HS-27A (cell line): ENCODE data around the gene PTPRQ.
A peak's percentile ranks its signal among the peaks of the same experiment; 100 is the strongest.
"Not testable (repeated sequence)": the region's sequence is repeated elsewhere in the genome, so short reads cannot be mapped to it uniquely, and the experiment has no call there.

Source experiments
- DNase-seq: peaks from one replicate; pipeline ENCODE4 v3.0.0-alpha.2; 2012; ENCODE audit warnings: low read depth, missing footprints

The PTPRQ gene

GRCh38 chr12:80472911-80473500 lies 29.0 kb downstream of the PTPRQ start:
- DNase-seq = peak; percentile 38

DNA sequence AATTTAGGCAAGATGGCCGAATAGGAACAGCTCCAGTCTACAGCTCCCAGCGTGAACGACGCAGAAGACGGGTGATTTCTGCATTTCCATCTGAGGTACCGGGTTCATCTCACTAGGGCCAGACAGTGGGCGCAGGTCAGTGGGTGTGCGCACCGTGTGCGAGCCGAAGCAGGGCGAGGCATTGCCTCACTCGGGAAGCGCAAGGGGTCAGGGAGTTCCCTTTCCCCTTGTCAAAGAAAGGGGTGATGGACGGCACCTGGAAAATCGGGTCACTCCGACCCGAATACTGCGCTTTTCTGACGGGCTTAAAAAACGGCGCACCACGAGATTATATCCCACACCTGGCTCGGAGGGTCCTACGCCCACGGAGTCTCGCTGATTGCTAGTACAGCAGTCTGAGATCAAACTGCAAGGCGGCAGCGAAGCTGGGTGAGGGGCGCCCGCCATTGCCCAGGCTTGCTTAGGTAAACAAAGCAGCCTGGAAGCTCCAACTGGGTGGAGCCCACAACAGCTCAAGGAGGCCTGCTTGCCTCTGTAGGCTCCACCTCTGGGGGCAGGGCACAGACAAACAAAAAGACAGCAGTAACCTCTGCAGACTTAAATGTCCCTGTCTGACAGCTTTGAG lies 33.6 kb downstream of the PTPRQ start:
- DNase-seq = not testable (repeated sequence)

DNA sequence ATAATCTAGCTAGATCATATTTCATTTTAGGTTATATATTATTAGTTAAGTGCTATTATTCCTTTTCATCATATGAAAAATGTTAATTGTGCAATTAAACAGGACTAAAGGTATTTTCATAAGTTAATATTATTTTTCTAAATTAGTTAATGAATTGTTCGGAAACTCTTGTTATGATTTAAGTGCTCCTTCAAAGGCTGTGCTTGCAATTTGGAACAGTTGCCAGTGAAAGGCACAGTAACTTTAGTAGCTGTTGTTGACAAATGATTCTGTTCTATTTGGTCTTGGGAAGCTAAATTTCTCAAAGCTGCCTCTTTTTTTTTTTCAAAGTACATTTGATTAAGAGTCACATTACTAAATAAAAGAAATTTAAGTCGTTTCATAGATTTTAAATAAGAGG lies 40.7 kb downstream of the PTPRQ start:
- DNase-seq = no peak

DNA sequence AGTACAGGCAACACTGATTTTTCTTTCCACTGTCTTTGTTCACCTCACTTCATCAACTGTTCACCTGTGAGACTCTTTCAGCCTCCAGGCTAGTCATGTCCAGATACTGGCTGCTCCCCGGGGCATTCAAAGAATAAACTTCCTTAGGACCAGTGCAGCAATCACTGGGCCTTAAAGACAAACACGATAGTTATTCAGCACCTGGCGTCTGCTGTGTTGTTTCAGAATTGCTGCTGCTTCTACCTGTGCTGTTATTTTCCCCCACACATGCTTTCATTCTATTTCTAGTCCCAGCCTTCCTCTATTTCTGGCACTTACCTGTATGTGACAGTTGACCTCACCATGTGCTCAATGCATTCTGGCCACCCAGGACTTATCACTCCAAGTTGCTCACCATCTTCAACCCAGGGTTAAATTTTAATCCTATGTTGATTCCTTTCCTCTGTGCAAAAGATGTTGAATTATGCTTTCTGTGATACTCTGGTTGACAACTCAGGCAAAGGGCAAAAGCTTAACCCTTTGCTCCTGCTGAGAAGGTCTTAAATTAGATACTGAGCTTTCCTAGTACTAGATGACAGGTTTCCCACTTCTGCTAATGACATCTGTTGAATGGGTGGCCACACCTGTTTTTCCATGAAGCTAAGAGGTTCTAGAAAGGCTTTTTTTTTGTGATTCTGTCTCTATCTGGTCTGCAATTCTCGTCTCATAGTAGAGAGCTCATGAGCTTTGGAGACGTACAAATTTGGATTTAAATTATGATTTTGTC lies 41.4 kb downstream of the PTPRQ start:
- no peak for DNase-seq

GRCh38 chr12:80490329-80490728 lies 46.3 kb downstream of the PTPRQ start:
- no peak for DNase-seq

DNA sequence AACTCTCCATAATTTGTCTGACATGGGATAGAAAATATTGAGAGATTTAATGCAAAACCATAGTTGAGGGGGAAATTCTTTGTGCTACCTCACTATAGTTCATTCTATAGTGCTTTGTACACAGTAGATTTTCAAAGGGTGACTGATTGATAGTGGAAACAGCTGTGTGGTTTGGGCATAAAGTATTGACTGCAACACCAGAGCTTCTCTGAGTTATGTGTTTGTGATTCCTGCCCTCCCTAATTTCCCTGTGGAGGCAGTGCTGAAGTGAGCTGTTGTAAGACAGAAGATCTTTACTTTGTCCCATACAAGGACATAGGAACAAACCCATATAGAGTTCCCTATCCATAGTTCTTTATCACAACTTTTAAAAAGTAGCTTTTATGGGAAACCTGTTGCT lies 47.1 kb downstream of the PTPRQ start:
- DNase-seq = no peak

DNA sequence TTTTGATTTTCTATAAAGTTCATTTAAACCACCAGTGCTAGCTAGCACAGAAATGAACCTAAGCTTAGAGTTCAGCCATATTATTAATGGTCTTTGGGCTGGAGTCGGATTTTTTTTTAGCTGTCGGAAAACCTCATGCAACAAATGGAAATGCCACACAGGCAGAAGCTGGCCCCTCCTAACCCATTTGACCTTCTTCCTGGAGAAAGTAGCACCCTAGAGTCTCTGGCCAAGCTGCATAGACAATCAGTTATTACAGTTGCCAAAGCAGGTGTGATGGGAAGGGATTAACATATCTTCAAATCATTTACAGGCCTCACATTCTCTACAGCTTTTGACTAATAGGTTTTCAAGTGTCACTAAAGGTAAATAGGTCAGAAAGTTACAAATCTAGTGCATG lies 49.4 kb downstream of the PTPRQ start:
- no peak for DNase-seq

DNA sequence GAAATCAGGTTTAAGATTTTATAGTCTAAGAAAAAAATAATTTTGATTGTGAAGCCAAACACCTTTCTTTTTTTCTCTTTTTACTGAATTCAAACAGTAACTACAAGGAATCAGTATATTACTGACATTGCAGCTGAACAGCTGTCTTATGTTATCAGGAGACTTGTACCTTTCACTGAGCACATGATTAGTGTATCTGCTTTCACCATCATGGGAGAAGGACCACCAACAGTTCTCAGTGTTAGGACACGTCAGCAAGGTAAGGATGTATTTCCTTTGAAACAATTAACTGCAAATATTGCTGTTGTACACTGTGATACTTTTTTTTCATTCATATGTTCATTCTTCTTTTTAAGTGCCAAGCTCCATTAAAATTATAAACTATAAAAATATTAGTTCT lies 50.8 kb downstream of the PTPRQ start:
- DNase-seq = no peak

GRCh38 chr12:80498059-80498728 lies 54.2 kb downstream of the PTPRQ start:
- no peak for DNase-seq

GRCh38 chr12:80504389-80505163 lies 60.5 kb downstream of the PTPRQ start:
- DNase-seq = no peak

DNA sequence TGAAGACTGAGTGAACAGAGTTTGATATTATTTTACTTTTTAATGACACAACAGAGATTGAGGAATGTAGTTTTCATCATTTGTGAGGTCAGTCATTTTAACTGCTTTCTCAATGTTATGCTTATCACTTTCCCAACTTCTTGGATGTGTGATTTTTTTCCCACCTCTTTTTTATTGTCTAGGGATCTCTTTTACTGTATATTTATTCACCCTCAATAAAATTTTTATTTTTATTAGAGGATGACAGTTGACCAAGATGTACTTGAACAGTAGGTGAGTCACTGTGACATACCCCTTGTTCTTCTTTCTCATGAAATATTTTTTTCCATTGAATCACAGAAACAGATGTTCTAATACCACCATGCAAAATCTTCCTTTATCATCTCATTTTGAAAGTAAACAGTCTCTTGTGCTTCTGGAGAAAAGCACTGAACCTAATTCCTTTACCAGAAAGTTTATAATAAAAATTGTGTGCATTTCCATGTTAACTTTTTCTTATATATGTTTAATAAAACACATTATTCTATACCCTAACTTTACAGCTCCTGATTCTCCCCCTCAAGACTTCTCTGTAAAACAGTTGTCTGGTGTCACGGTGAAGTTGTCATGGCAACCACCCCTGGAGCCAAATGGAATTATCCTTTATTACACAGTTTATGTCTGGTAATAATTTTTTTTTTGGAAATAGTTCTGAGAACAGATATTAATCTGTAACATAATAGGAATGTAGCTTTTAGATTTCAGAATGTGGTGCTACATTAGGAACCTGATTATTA lies 65.9 kb downstream of the PTPRQ start:
- no peak for DNase-seq

DNA sequence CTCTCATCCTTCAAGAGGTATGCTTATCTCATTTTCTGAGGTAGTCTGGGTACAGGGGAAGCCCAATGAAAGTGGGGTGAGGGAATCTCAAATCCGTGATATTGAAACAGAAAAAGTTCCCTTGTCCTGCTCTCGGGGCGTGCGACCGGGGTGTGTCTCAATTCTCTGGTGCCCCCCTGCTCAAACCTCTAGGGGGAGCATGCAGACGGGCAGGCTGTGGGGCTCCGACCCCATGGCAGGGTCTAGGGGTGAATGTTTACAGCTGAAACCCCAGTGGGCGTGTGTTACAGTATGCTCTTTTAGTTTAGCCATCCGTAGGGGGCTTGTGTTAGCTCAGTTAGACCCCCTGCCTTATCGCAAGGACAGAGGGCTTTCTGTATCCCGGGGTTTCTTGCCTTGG lies 68.7 kb downstream of the PTPRQ start:
- DNase-seq = no peak

DNA sequence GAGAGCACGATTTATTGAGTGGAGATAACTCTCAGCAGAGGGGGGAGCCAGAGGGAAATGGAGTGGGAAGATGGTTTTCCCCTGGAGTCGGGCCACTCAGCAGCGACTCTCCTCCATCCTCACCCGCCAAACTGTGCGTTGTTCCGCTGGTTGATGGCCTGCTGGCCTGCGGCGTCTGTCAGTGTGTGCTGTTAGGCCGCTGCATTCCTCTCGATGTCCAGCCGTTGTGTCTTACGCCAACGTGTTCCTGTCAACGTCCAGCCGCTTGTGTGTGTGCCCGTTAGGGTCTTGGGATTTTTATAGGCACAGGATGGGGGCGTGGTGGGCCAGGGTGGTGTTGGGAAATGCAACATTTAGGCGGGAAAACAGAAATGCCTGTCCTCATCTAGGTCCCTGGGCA lies 69.2 kb downstream of the PTPRQ start:
- no peak for DNase-seq

DNA sequence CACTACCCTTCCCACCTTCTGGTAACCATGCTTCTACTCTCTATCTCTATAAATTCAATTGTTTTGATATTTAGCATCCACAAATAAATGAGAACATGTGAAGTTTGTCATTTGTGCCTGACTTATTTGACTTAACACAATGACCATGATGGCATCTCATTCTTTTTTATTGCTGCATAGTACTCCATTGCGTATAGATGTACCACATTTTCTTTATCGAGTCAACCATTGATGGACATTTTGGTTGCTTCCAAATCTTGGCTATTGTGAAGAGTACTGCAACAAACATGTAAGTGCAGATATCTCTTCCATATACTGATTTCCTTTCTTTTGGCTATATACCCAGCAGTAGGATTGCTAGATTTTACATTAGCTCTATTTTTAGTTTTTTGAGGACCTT lies 73.6 kb downstream of the PTPRQ start:
- no peak for DNase-seq

- no peak for DNase-seq
Measured at GRCh38 chr12:80531646-80532045, 87.6 kb downstream of the PTPRQ start.

GRCh38 chr12:80539029-80539428 lies 95.0 kb downstream of the PTPRQ start:
- DNase-seq = no peak

- no peak for DNase-seq
Measured at GRCh38 chr12:80549298-80549697, 105.3 kb downstream of the PTPRQ start.

DNA sequence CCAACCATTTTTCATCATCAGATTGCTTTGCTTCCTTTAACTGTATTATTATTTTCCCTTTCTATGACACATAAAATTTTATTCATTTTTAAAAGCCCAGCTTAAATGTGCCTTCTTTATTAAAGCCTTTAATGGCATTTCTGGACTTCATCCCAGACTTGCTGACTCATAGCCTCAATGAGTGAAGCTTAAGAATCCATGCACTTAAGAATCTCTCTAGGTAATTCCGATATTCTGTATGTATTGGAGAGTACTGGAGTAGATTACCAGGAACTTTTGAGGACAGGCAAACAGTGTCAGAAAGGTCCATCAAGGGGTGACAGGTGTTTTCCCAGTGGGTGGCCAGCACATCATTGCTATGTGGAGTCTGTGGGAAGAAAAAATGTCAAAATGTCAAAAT lies 107.9 kb downstream of the PTPRQ start:
- peak; percentile 97 for DNase-seq

DNA sequence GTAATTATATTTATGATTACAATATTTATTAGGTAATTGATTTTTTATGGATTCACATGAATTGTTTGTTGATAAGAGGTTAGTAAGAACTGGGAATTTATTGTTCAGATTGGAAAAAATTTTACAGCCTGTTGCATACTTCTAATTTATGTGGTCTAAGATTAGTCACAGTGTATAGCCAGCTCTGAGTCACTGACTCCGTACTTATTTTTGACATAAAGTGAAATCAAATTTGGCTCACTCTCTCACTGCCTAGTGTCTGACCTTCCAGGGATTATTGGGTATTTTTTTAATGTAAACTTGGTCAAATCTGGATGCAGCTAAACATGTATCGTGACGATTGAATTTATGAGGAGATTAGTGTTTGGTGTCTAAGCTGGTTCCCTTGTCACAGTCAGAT lies 109.3 kb downstream of the PTPRQ start:
- peak; percentile 73 for DNase-seq

- no peak for DNase-seq
Measured at GRCh38 chr12:80556566-80556965, 112.5 kb downstream of the PTPRQ start.

DNA sequence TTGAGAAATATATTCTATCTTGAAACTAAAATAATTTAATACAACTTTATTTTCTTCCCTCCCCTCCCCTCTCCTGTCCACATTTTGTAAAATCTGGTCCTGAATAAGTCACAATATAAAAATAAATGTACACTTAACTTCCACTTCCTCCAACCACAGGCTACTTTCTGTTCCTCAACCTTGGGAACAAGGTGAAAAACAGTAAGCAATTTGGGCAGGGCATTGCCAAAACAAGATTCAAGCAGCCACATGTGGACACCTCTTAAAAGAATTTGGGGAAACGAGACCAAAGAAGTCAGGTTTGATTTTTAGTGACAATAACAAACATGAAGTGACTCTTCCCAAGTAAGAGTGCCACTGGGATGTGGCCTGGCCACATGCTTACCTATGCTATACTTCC lies 115.7 kb downstream of the PTPRQ start:
- DNase-seq = no peak
